Measurements from ENCODE around the gene TRAPPC5. TPM values are rescaled to one million over a fixed set of nuclear protein-coding genes. Genes with fewer than 3 reads are reported as not detected.

TRAPPC5 gene
- total RNA-seq, 4 donors from 2014 or later = 12.4 to 156 (median 41.0) TPM

GRCh38 chr19:7687177-7687576, 6.5 kb downstream of the TRAPPC5 start:
- H3K4me1 ChIP-seq = peaks cover 0 to 2% of the 10 kb centered on the region in 2 donors
- H3K9me3 ChIP-seq = no peaks in the 10 kb centered on the region
- H3K4me3 ChIP-seq = no peak overlapping the region
- TF ChIP-seq CTCF (IDR thresholded peaks at IDR 0.05) (no peak), POLR2A (IDR thresholded peaks at IDR 0.05) (no peak)
- no peaks in the 10 kb centered on the region for H3K36me3 ChIP-seq
- no peak overlapping the region for H3K27ac ChIP-seq
- intact Hi-C loops (cut with DNase I; ENCODE audit: low total_unique reads) = no loop called here
- DNase-seq = no peak
- peaks cover 0 to 4% of the 10 kb centered on the region in 2 donors for H3K27me3 ChIP-seq

GRCh38 chr19:7689165-7689564, 8.5 kb downstream of the TRAPPC5 start:
- Histone ChIP-seq H3K4me3 (no peak overlapping the region), H3K36me3 (no peaks in the 10 kb centered on the region), H3K27ac (no peak overlapping the region), H3K27me3 (peaks cover 0 to 4% of the 10 kb centered on the region in 2 donors), H3K4me1 (no peaks in the 10 kb centered on the region), H3K9me3 (no peaks in the 10 kb centered on the region)
- no peak for DNase-seq
- TF ChIP-seq POLR2A (IDR thresholded peaks at IDR 0.05) (no peak), CTCF (IDR thresholded peaks at IDR 0.05) (no peak)
- intact Hi-C loops (cut with DNase I; ENCODE audit: low total_unique reads) = no loop called here

GRCh38 chr19:7690779-7691258, 10.2 kb downstream of the TRAPPC5 start:
- Histone ChIP-seq H3K4me1 (no peaks in the 10 kb centered on the region), H3K4me3 (no peak overlapping the region), H3K27me3 (peaks cover 0 to 4% of the 10 kb centered on the region in 2 donors), H3K27ac (no peak overlapping the region), H3K9me3 (no peaks in the 10 kb centered on the region), H3K36me3 (no peaks in the 10 kb centered on the region)
- TF ChIP-seq POLR2A (IDR thresholded peaks at IDR 0.05) (no peak), CTCF (IDR thresholded peaks at IDR 0.05) (no peak)
- intact Hi-C loops (cut with DNase I; ENCODE audit: low total_unique reads) = no loop called here
- no peak for DNase-seq

- H3K27me3 ChIP-seq = peaks cover 0 to 4% of the 10 kb centered on the region in 2 donors
- no peaks in the 10 kb centered on the region for H3K9me3 ChIP-seq
- no peak for DNase-seq
- H3K27ac ChIP-seq = no peak overlapping the region
- H3K4me3 ChIP-seq = no peak overlapping the region
- intact Hi-C loops (cut with DNase I; ENCODE audit: low total_unique reads) = no loop called here
- no peaks in the 10 kb centered on the region for H3K36me3 ChIP-seq
- TF ChIP-seq POLR2A (IDR thresholded peaks at IDR 0.05) = no peak
- no peak for TF ChIP-seq CTCF (IDR thresholded peaks at IDR 0.05)
- H3K4me1 ChIP-seq = no peaks in the 10 kb centered on the region
Measured at GRCh38 chr19:7691497-7691896, 10.9 kb downstream of the TRAPPC5 start.

- intact Hi-C loops (cut with DNase I; ENCODE audit: low total_unique reads) = no loop called here
- no peaks in the 10 kb centered on the region for H3K9me3 ChIP-seq
- DNase-seq = no peak
- peaks cover 0 to 4% of the 10 kb centered on the region in 2 donors for H3K27me3 ChIP-seq
- no peaks in the 10 kb centered on the region for H3K4me1 ChIP-seq
- no peak overlapping the region for H3K4me3 ChIP-seq
- H3K36me3 ChIP-seq = no peaks in the 10 kb centered on the region
- TF ChIP-seq POLR2A (IDR thresholded peaks at IDR 0.05) (no peak), CTCF (IDR thresholded peaks at IDR 0.05) (no peak)
- no peak overlapping the region for H3K27ac ChIP-seq
Measured at GRCh38 chr19:7692417-7693088, 11.9 kb downstream of the TRAPPC5 start.
